ENCODE data around the gene GFI1. TPM values are rescaled to one million over a fixed set of nuclear protein-coding genes. Genes with fewer than 3 reads are reported as not detected.

Gene GFI1
- total RNA-seq, 1 experiment from 2014 or later: 0.35 TPM

- no peak for TF ChIP-seq CTCF (IDR thresholded peaks at IDR 0.05)
- no peak for TF ChIP-seq HMGA2 (CRISPR knock-in tag; IDR thresholded peaks at IDR 0.05)
- TF ChIP-seq ZNF232 (CRISPR knock-in tag; IDR thresholded peaks at IDR 0.05): no peak
- no peak for TF ChIP-seq NR2C2 (CRISPR knock-in tag; IDR thresholded peaks at IDR 0.05)
- no peak for TF ChIP-seq ZBTB43 (CRISPR knock-in tag; IDR thresholded peaks at IDR 0.05)
- no peak for TF ChIP-seq ATF2 (CRISPR knock-in tag; IDR thresholded peaks at IDR 0.05; ENCODE audit: borderline replicate concordance, low read depth)
- TF ChIP-seq HMGXB4 (CRISPR knock-in tag; IDR thresholded peaks at IDR 0.05): no peak
These were observed 16.6 kb upstream of the GFI1 start (continued) for GRCh38 chr1:92503043-92503925.

GRCh38 chr1:92502247-92502646, 15.5 kb upstream of the GFI1 start:
- POLR2A ChIA-PET: interaction anchor here (0.7 kb wide), 2 partner anchors 274 to 1664 kb away, joined by 6 to 10 read pairs; no protein-coding TSS in a partner anchor
- Mint-ChIP-seq H3K27ac (no peak overlapping the region), H3K9me3 (peaks cover 8% of the 10 kb centered on the region), H3K4me1 (no peaks in the 10 kb centered on the region), H3K4me3 (no peak overlapping the region), H3K27me3 (ENCODE audit: low read depth) (peaks cover 4% of the 10 kb centered on the region; the same call in 1 of the 2 replicates), H3K36me3 (no peaks in the 10 kb centered on the region)
- no peak for ATAC-seq
- CTCF ChIA-PET: interaction anchor here (0.6 kb wide), 1 partner anchor 329 kb away, joined by 3 read pairs; no protein-coding TSS in a partner anchor
- no peak for TF ChIP-seq E2F1 (CRISPR knock-in tag; IDR thresholded peaks at IDR 0.05)
- TF ChIP-seq E2F4 (CRISPR knock-in tag; IDR thresholded peaks at IDR 0.05; ENCODE audit: borderline replicate concordance, low read depth): no peak
- TF ChIP-seq ZNF396 (CRISPR knock-in tag; IDR thresholded peaks at IDR 0.05; ENCODE audit: borderline replicate concordance): no peak
- no peak for TF ChIP-seq RORB (CRISPR knock-in tag; IDR thresholded peaks at IDR 0.05)
- TF ChIP-seq ZNF512 (CRISPR knock-in tag; IDR thresholded peaks at IDR 0.05; ENCODE audit: borderline replicate concordance): no peak
- TF ChIP-seq ZBTB21 (CRISPR knock-in tag; IDR thresholded peaks at IDR 0.05; ENCODE audit: borderline replicate concordance): no peak
- TF ChIP-seq ATF6 (CRISPR knock-in tag; IDR thresholded peaks at IDR 0.05): no peak
- no peak for DNase-seq (ENCODE audit: low spot score)

Measured in WTC11 (cell line).